Measurements from ENCODE around the gene HGFAC. TPM values are rescaled to one million over a fixed set of nuclear protein-coding genes. Genes with fewer than 3 reads are reported as not detected.

Gene HGFAC
- total RNA-seq, 1 donor from 2014 or later = 1.9 TPM

DNA sequence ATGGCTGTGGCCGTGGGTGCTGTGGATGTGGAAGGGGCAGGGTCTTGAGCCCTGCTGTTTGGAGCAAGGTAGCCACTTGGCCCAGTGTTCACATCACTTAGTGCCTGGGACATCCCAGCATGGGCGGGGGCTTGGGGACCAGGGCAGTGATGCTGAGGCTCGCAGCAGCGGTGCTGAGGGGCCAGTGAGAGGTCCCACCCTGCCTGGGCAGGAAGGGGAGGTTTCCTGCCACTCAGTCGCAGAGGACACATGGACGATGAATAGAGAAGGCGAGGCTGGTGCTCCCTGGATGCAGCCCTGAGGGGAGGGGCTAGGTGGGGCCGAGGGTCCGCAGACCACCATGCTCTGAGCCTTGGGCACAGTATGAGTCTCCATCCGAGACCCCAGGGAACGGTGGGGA is 47.1 kb downstream of the HGFAC start:
- intact Hi-C loops (cut with DNase I) = no loop called here
- no peak for DNase-seq

GRCh38 chr4:3489451-3489962 is 47.7 kb downstream of the HGFAC start:
- intact Hi-C loops (cut with DNase I) = no loop called here
- no peak for DNase-seq
- no peak for ATAC-seq (ENCODE audit: poor library complexity)

More for the DNA sequence above, 47.1 kb downstream of the HGFAC start:
- ATAC-seq (ENCODE audit: poor library complexity) = no peak

- ATAC-seq (ENCODE audit: poor library complexity) (no peak), DNase-seq (no peak)
- intact Hi-C loops (cut with DNase I) = no loop called here
Measured at GRCh38 chr4:3491681-3492405, 50.1 kb downstream of the HGFAC start.

- DNase-seq (no peak), ATAC-seq (ENCODE audit: poor library complexity) (no peak)
- intact Hi-C loops (cut with DNase I) = no loop called here
Measured at GRCh38 chr4:3492741-3493719, 51.3 kb downstream of the HGFAC start.

GRCh38 chr4:3493720-3494461 is 52.1 kb downstream of the HGFAC start:
- DNase-seq (no peak), ATAC-seq (ENCODE audit: poor library complexity) (no peak)
- intact Hi-C loops (cut with DNase I) = no loop called here

DNA sequence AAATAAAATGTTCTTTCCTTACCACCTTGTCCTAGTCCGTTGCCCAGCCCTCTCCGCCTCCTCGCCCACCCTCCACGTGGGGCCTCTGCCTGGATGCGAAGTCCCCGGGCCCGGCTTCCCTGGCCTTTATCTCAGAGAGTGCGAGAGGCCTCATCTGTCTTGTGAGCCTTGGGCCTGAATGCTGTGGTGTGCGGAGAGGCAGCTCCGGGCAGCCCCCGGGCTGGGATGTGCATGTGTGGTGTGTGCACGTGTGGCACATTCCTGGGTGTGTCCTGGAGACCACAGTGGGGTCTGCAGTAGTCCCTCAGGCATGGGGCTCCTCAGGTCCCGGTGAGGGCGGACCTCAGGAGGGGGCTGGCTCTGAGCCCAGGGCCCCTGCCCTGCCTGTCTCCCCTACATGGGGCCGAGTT is 52.7 kb downstream of the HGFAC start:
- DNase-seq (no peak), ATAC-seq (ENCODE audit: poor library complexity) (no peak)
- intact Hi-C loops (cut with DNase I) = no loop called here

- ATAC-seq (ENCODE audit: poor library complexity) (no peak), DNase-seq (no peak)
- intact Hi-C loops (cut with DNase I) = no loop called here
Measured at GRCh38 chr4:3495204-3495975, 53.6 kb downstream of the HGFAC start.

- DNase-seq = no peak
Measured at GRCh38 chr4:3496021-3496420, 54.3 kb downstream of the HGFAC start.

DNA sequence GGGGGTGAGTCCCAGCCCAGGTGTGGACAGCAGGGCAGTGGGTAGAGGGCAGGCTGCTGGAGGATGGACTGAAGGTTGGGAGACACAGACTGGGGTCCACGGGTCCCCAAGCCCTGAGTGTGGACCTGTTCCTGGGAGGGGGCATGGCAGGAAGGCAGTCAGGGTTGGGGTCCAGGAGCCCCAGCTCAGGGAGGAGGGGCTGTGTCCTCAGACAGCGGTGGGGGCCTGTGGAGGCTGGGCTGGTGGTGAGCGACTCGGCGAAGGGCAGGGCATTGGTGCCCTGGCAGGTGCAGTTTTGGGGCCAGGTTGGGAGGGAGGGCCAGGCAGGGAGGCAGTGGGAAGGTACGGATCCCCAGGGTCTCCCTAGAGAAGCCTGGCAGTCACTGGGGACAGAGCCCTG is 55.3 kb downstream of the HGFAC start:
- DNase-seq (no peak), ATAC-seq (ENCODE audit: poor library complexity) (no peak)
- intact Hi-C loops (cut with DNase I) = no loop called here

More at GRCh38 chr4:3496021-3496420, 54.3 kb downstream of the HGFAC start:
- intact Hi-C loops (cut with DNase I) = no loop called here
- no peak for ATAC-seq (ENCODE audit: poor library complexity)

DNA sequence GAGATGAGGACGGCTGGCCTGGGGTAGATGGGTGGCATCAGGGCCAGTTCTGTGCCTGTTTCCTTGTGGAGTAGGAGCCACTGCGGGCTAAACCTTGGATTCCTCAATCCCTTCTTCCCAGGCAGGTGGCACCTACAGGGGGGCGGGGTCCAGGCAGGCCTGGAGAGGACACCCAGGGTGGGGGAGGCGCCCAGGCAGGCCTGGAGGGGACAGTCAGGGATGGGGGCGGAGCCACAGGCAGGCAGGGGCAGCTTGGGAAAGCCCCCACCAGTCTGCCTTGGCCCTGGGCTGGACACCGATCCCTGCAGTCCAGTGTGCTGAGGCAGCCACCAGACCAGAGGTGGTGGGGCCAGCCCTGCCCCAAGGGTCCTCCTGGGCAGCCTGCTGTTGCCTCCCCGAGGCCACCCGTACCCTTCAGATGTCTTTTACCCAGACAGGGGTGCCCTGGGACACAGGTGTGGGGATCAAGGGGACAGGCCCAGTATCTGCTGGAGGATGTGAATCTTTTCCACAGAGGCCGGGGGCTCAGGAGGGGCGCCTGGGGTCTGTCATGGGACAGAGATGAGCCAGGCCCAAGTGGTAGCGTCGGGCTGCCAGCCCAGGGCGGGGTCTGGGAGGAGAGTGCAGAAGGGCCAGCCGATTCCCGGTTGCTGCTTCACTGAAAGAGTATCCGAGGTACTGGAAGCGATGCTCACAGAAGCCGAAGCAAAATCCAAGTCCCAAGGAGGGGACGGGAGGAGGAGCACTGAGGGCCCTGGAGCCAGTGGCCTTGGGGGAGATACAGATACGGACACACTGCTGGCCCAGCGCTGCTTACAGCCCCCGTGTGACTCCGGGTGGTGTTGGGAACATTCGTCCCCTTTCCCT is 56.0 kb downstream of the HGFAC start:
- ATAC-seq (ENCODE audit: poor library complexity) (no peak), DNase-seq (no peak)
- intact Hi-C loops (cut with DNase I) = no loop called here

DNA sequence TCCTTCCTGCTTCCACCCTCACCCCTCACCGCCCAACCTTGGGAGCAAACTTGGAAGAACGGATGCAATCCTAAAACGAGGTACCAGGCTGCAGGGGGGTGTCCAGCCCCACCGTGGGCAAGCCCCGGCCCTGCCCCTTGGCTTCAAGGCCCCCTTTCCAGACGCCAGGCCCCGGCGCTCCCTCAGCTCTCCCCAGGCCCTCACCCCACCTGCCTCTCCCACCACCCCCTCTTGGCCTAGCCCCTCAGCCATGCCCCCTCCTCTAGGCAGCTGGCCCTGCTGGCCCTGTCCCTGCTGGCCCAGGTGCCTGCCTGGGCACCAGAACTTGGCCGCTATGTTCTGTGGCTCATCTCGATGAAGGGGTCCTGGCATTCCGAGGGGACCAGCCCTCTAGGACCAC is 56.6 kb downstream of the HGFAC start:
- intact Hi-C loops (cut with DNase I) = no loop called here
- ATAC-seq (ENCODE audit: poor library complexity) (no peak), DNase-seq (no peak)

Other genes with a start within 250 kb of the HGFAC start
- gene MSANTD1, start 192.8 kb upstream of the HGFAC start, total RNA-seq = 0.54 TPM
- gene RGS12, start 148.9 kb upstream of the HGFAC start, total RNA-seq = 15.8 TPM
- gene DOK7, start 21.3 kb downstream of the HGFAC start, total RNA-seq = 33.7 TPM
- gene LRPAP1, start 90.5 kb downstream of the HGFAC start, total RNA-seq = 280 TPM

Measured in Right ventricle myocardium superior (tissue), 1 donor.